Neural crest cell (in vitro differentiated cells): ENCODE results near the gene OPTC. TPM values are rescaled to one million over a fixed set of nuclear protein-coding genes. Genes with fewer than 3 reads are reported as not detected.

ENCODE experiments used
- DNase-seq: peaks from one replicate; pipeline ENCODE4 v3.0.0; 2021; ENCODE audit warnings: low read depth, mixed read lengths, low spot score
- H3K27ac Mint-ChIP-seq: one replicate; pipeline ENCODE4 v1.8.0; 2021; ENCODE audit warnings: mild to moderate bottlenecking, mixed read lengths; ENCODE audit not compliant: unreplicated experiment
- H3K27me3 Mint-ChIP-seq: 2 replicates; pipeline ENCODE4 v1.8.0; 2021; ENCODE audit warnings: low read depth, mild to moderate bottlenecking, mixed read lengths
- H3K36me3 Mint-ChIP-seq: 2 replicates; pipeline ENCODE4 v1.8.0; 2021; ENCODE audit warnings: low read depth, mild to moderate bottlenecking, mixed read lengths
- H3K4me1 Mint-ChIP-seq: 2 replicates; pipeline ENCODE4 v1.8.0; 2021; ENCODE audit warnings: mixed read lengths
- H3K4me3 Mint-ChIP-seq: one replicate; pipeline ENCODE4 v1.8.0; 2021; ENCODE audit warnings: mild to moderate bottlenecking, mixed read lengths
- H3K9me3 Mint-ChIP-seq: 2 replicates; pipeline ENCODE4 v1.8.0; 2021; ENCODE audit warnings: mixed read lengths
- total RNA-seq: library from RNA; stranded (reverse); gene quantifications from 2 replicates; pipeline ENCODE4 v1.2.1, GENCODE V29; 2021
- TF ChIP-seq, protein P1 (sequence below): fragments of 200-600 bp; sonication (generic); conservative IDR thresholded peaks from 2 replicates; pipeline ENCODE4 v1.5.0; 2021; ENCODE audit warnings: antibody characterized with exemption, mild to moderate bottlenecking

OPTC gene
- total RNA-seq, 1 donor from 2014 or later = not detected

DNA sequence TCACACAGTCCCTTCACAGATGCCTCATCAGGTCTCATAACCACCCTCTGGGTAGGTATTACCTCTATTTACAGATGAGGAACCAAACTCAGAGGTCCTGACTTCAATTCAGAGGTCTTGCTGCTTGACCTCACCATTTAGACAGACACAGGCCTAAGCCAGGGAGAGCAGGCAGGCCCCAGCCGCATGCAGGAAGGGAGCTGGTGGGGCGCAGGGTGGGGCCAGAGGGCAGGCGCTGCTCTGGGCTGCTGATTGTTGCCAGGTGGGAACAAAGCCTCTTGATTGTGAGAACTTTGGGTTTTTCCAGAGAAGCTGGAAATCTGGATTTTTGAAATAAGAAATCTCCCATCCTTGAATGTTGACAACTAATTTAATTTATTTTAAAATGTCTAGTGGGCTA is 38.2 kb upstream of the OPTC start:
- no peaks in the 10 kb centered on the region for H3K36me3 Mint-ChIP-seq
- TF ChIP-seq, protein P1, sequence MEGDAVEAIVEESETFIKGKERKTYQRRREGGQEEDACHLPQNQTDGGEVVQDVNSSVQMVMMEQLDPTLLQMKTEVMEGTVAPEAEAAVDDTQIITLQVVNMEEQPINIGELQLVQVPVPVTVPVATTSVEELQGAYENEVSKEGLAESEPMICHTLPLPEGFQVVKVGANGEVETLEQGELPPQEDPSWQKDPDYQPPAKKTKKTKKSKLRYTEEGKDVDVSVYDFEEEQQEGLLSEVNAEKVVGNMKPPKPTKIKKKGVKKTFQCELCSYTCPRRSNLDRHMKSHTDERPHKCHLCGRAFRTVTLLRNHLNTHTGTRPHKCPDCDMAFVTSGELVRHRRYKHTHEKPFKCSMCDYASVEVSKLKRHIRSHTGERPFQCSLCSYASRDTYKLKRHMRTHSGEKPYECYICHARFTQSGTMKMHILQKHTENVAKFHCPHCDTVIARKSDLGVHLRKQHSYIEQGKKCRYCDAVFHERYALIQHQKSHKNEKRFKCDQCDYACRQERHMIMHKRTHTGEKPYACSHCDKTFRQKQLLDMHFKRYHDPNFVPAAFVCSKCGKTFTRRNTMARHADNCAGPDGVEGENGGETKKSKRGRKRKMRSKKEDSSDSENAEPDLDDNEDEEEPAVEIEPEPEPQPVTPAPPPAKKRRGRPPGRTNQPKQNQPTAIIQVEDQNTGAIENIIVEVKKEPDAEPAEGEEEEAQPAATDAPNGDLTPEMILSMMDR = no peak
- peaks cover 22% of the 10 kb centered on the region for H3K4me1 Mint-ChIP-seq
- no peak overlapping the region for H3K4me3 Mint-ChIP-seq
- H3K27ac Mint-ChIP-seq = peak overlapping the region; percentile 51
- H3K27me3 Mint-ChIP-seq = peaks cover 9% of the 10 kb centered on the region
- H3K9me3 Mint-ChIP-seq = peaks cover 3% of the 10 kb centered on the region
- DNase-seq = no peak

DNA sequence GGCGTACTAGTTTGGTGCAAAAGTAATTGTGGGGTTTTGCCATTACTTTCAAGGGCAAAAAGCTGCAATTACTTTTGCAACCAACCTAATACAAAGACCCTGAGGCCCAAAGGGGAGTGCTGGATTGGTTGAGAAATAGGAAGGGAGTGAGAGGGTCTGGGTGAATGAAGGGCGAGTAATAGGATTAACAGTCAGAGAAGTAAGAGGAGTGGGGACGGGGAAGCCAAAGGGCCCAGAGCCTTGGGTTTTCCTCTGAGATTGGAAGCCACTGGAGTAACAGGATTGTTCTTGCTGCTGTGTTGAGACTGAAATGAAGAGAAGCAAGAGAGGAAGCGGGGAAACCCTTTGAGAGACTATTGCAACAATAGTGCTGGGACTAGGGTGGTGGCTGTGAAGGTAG is 37.4 kb upstream of the OPTC start:
- no peak overlapping the region for H3K4me3 Mint-ChIP-seq
- H3K27me3 Mint-ChIP-seq = peaks cover 4% of the 10 kb centered on the region
- no peaks in the 10 kb centered on the region for H3K36me3 Mint-ChIP-seq
- peaks cover 3% of the 10 kb centered on the region for H3K9me3 Mint-ChIP-seq
- H3K4me1 Mint-ChIP-seq = peaks cover 21% of the 10 kb centered on the region
- no peak for DNase-seq
- H3K27ac Mint-ChIP-seq = peak overlapping the region; percentile 45
- TF ChIP-seq, protein P1 = no peak

DNA sequence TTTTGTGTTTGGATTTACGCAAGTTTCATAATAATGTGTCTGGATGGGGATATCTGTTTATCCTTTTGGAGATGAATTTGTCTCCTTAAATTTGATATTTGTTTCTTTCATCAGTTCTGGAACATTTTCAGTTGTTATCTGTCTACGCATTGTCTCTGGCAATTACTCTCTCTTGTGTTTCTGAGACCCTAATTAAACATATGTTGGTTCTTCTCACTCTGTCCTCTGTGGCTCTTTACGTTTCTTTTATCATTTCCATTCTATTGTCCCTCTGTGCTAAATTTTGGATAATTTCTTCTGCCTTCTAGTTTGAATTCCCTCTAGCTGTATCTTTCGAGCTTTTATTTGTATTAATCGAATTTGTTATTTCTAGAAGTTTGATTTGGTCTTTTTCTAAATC is 35.9 kb upstream of the OPTC start:
- H3K27me3 Mint-ChIP-seq = peaks cover 4% of the 10 kb centered on the region
- H3K36me3 Mint-ChIP-seq = no peaks in the 10 kb centered on the region
- H3K4me1 Mint-ChIP-seq = peaks cover 25% of the 10 kb centered on the region

DNA sequence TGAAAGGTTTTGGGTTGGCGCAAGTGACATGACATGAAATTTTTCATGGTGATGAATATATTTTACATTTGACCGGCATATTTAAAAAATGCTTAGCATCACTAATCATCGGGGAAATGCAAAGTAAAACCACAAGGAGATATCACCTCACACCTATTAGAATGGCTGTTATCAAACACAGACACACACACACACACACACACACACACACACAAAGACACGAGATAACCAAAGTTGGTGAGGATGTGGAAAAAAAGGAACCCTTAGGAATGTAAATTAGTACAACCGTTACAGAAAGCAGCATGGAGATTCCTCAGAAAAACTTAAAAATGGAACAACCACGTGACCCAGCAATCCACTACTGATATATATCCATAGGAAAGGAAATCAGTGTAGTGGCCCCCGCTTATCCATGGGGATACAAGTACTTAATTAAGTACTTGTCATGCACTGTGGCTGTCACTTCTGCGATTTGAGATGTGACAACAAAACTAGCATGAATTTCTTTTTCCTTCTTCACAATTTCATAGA is 34.2 kb upstream of the OPTC start:
- DNase-seq = no peak
- H3K4me1 Mint-ChIP-seq = peaks cover 34% of the 10 kb centered on the region
- H3K4me3 Mint-ChIP-seq = no peak overlapping the region
- TF ChIP-seq, protein P1 = no peak
- H3K27ac Mint-ChIP-seq = no peak overlapping the region
- H3K9me3 Mint-ChIP-seq = peaks cover 3% of the 10 kb centered on the region
- peaks cover 9% of the 10 kb centered on the region for H3K27me3 Mint-ChIP-seq
- no peaks in the 10 kb centered on the region for H3K36me3 Mint-ChIP-seq

More for the DNA sequence above, 35.9 kb upstream of the OPTC start:
- no peak for DNase-seq
- Mint-ChIP-seq H3K4me3 (no peak overlapping the region), H3K9me3 (peaks cover 3% of the 10 kb centered on the region), H3K27ac (no peak overlapping the region)
- TF ChIP-seq, protein P1 = no peak

DNA sequence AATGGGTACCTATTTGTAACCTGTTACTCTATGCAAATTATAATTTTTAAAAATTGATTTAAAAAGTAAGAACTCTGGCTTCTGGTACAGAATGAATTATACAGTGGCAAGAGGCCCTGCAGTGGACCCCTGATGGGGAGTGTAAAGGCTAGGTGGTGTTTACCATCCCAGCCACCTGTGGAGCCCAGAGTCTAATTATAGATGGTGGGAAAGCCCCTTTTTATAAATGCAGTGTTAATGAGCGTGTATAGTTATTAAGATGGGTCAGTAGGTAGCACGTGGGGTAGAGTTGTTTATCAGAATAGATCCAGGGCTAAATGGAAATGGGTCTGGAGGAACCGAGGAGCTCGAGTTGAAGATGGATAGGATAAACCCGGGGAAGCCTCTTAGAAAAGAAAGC is 32.2 kb upstream of the OPTC start:
- Mint-ChIP-seq H3K36me3 (no peaks in the 10 kb centered on the region), H3K4me3 (no peak overlapping the region), H3K9me3 (peaks cover 3% of the 10 kb centered on the region), H3K27ac (no peak overlapping the region), H3K27me3 (peaks cover 9% of the 10 kb centered on the region), H3K4me1 (peaks cover 36% of the 10 kb centered on the region)
- TF ChIP-seq, protein P1 = no peak
- DNase-seq = no peak

DNA sequence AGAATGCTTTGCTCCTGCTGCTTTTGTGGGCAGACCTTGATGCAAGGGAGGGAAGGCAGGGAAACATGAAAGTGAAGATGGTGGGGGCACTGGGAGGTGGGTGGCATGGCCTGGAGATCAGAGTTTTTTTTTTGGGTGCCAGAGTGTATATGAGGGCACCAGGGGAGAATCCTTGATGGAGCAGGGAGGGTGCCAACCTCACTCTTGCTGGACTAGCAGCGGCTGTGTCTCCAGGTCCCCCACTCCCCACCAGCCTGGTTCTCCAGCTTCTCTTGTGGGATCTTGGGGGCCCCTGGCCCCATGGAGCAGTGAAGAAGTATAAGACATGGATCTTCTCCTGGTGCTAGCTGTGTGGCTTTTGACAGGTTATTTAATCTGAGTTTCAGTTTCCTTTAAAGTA is 31.8 kb upstream of the OPTC start:
- TF ChIP-seq, protein P1 = no peak
- H3K27me3 Mint-ChIP-seq = peaks cover 9% of the 10 kb centered on the region
- no peak overlapping the region for H3K27ac Mint-ChIP-seq
- H3K36me3 Mint-ChIP-seq = no peaks in the 10 kb centered on the region
- H3K9me3 Mint-ChIP-seq = peaks cover 3% of the 10 kb centered on the region
- peaks cover 35% of the 10 kb centered on the region for H3K4me1 Mint-ChIP-seq
- H3K4me3 Mint-ChIP-seq = no peak overlapping the region
- DNase-seq = no peak
